Kidney (tissue), 14 donors: Measurements from ENCODE around the gene FN1. TPM values are rescaled to one million over a fixed set of nuclear protein-coding genes. Genes with fewer than 3 reads are reported as not detected.
A peak's percentile ranks its signal among the peaks of the same experiment; 100 is the strongest.

Experiments used
- DNase-seq, 5 donors: peaks; one replicate each; pipeline ENCODE4 v3.0.0-alpha.2; 2013 to 2020
- FAIRE-seq: peaks from 2 replicates; lab custom pipeline; 2012; peaks lifted over from hg19 to GRCh38; lab: Jason Lieb, UNC
- H3K27ac ChIP-seq, 2 donors: one replicate each; pipeline ENCODE4 v1.7.0; 2013; ENCODE audit warnings: low read depth in 2 of 2, low read length in 2 of 2, inconsistent platforms in 1 of 2
- H3K27me3 ChIP-seq: one replicate; pipeline ENCODE4 v1.7.1; 2013; ENCODE audit warnings: low read length, inconsistent platforms; ENCODE audit not compliant: control insufficient read depth, insufficient read depth
- H3K36me3 ChIP-seq, 3 donors: one replicate each; pipeline versions ENCODE4 v1.7.0 to v1.7.1; 2013; ENCODE audit warnings: low read length in 3 of 3, control low read depth in 1 of 3, inconsistent platforms in 1 of 3; ENCODE audit not compliant: insufficient read depth in 3 of 3, control insufficient read depth in 2 of 3
- H3K4me1 ChIP-seq, 3 donors: one replicate each; pipeline versions ENCODE4 v1.7.0 to v1.7.1; 2013; ENCODE audit warnings: low read length in 3 of 3, inconsistent platforms in 1 of 3, low read depth in 1 of 3; ENCODE audit not compliant: control insufficient read depth in 2 of 3, insufficient read depth in 2 of 3
- H3K4me3 ChIP-seq, 3 donors: one replicate each; pipeline versions ENCODE4 v1.7.0 to v1.8.1; 2013; ENCODE audit warnings: low read length in 3 of 3, control low read depth in 1 of 3, inconsistent platforms in 1 of 3
- H3K9ac ChIP-seq, 3 donors: one replicate each; pipeline versions ENCODE4 v1.7.0 to v1.7.1; 2013; ENCODE audit warnings: low read length in 3 of 3, control low read depth in 1 of 3, inconsistent platforms in 1 of 3
- H3K9me3 ChIP-seq, 3 donors: one replicate each; pipeline versions ENCODE4 v1.7.0 to v1.7.1; 2013; ENCODE audit warnings: low read length in 3 of 3, control low read depth in 1 of 3, inconsistent platforms in 1 of 3; ENCODE audit not compliant: control insufficient read depth in 2 of 3, insufficient read depth in 1 of 3
- intact Hi-C: fragments of 100-400 bp; cut with DNase I; formaldehyde crosslinking; loops from one replicate; pipeline ENCODE4 v1.11.1; 2022
- polyA plus RNA-seq: library from polyadenylated mRNA; stranded (reverse); fragments of 350-450 nt; fragmentation: Illumina TruSeq; extraction: RNeasy Lipid Tissue Mini Kit (QIAGEN cat#74804); gene quantifications from one replicate; pipeline ENCODE4 v1.2.3, GENCODE V29; 2014; ENCODE audit warnings: low read depth, low replicate concordance; ENCODE audit not compliant: insufficient read depth
- total RNA-seq: library from RNA; stranded (reverse); fragmentation: NEBNext Ultra II Directional; extraction: Animal tissue kit (Norgen Biotek cat#: 25700); gene quantifications from one replicate; pipeline ENCODE4 v1.2.1, GENCODE V29; 2021
- TF ChIP-seq, protein P1 (sequence below): IDR thresholded peaks from 3 replicates; pipeline ENCODE4 v1.5.1; 2012; ENCODE audit warnings: mild to moderate bottlenecking, moderate library complexity, borderline replicate concordance; ENCODE audit not compliant: insufficient read depth; ENCODE audit errors: extremely low read depth
- donor health status: control.
- donor health status: control.
- donor health status: control.
- donor health status: control.
- donor health status: control.
- donor health status: DM: yes; HTN: yes; CAD: no.
- donor health status: Normal renal cell carcinoma (clear cell type).

The FN1 gene
- total and polyA plus RNA-seq, 2 donors from 2014 or later, result 92.1 to 289 TPM

DNA sequence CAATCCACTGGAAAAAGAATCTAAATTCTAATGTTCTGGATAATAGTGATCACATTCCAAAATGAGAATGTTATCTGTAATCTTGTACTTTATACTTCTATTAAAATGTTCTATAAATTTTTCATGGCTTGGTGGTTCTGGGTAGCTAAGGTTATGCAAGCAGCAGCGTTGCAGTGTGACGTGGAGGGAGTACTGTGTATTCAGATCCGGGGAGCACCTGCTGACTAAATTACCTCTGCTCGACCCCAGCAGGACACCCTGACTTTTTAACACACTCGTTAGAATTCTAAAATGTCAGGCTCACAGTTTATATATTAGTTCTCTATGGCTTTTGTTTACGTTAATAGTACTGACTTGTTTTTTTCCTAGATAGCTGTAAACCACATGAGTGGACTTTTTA, 111.1 kb downstream of the FN1 start:
- Histone ChIP-seq H3K4me3 (no peak overlapping the region), H3K27me3 (no peaks in the 10 kb centered on the region), H3K36me3 (peaks cover 10 to 26% (median 14%) of the 10 kb centered on the region in 3 donors), H3K4me1 (peaks cover 0 to 3% (median 3%) of the 10 kb centered on the region in 3 donors), H3K27ac (no peak overlapping the region), H3K9me3 (no peaks in the 10 kb centered on the region), H3K9ac (no peak overlapping the region)
- DNase-seq (peak in 2 of 5 donors; percentile 35 to 44), FAIRE-seq (no peak)
- TF ChIP-seq, protein P1, sequence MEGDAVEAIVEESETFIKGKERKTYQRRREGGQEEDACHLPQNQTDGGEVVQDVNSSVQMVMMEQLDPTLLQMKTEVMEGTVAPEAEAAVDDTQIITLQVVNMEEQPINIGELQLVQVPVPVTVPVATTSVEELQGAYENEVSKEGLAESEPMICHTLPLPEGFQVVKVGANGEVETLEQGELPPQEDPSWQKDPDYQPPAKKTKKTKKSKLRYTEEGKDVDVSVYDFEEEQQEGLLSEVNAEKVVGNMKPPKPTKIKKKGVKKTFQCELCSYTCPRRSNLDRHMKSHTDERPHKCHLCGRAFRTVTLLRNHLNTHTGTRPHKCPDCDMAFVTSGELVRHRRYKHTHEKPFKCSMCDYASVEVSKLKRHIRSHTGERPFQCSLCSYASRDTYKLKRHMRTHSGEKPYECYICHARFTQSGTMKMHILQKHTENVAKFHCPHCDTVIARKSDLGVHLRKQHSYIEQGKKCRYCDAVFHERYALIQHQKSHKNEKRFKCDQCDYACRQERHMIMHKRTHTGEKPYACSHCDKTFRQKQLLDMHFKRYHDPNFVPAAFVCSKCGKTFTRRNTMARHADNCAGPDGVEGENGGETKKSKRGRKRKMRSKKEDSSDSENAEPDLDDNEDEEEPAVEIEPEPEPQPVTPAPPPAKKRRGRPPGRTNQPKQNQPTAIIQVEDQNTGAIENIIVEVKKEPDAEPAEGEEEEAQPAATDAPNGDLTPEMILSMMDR, result no peak
- intact Hi-C loops, result no loop called here

DNA sequence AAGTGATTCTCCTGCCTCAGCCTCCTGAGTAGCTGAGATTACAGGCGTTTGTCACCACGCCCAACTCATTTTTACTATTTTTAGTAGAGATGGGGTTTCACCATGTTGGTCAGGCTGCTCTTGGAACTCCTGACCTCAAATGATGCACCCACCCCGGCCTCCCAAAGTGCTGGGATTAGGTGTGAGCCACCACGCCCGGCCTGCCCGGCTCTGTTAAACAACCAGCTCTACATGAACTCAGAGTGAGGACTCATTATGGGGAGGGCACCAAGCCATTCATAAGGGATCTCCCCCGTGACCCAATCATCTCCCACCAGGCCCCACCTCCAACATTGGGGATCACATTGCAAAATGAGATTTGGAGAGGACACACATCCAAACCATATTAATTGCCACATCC, 115.2 kb downstream of the FN1 start:
- peaks cover 0 to 3% (median 0%) of the 10 kb centered on the region in 3 donors for H3K4me1 ChIP-seq
- H3K27me3 ChIP-seq, result no peaks in the 10 kb centered on the region
- no peak overlapping the region for H3K27ac ChIP-seq
- H3K9ac ChIP-seq, result no peak overlapping the region
- intact Hi-C loops, result no loop called here
- TF ChIP-seq, protein P1, result no peak
- H3K4me3 ChIP-seq, result no peak overlapping the region
- peaks cover 3 to 14% (median 4%) of the 10 kb centered on the region in 3 donors for H3K36me3 ChIP-seq
- no peak for DNase-seq
- no peak for FAIRE-seq
- no peaks in the 10 kb centered on the region for H3K9me3 ChIP-seq

DNA sequence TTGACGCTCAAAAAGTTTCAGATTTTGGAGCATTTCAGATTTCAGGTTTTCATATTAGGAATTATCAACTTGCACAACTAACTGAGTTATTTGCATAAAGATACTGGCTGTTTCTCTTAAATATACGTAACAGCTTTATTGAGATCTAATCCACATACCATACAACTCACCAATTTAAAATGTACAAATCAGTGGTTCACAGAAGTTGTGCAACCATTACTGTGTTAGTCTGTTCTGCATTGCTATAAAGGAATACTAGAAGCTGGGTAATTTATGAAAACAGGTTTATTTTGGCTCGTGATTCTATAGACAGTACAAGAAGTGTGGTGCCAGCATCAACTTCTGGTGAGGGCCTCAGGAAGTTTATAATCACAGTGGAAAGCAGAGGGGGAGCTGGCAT, 115.8 kb downstream of the FN1 start:
- H3K36me3 ChIP-seq, result peaks cover 3 to 14% (median 4%) of the 10 kb centered on the region in 3 donors
- no peak overlapping the region for H3K4me3 ChIP-seq
- H3K27ac ChIP-seq, result no peak overlapping the region
- TF ChIP-seq, protein P1, result no peak
- DNase-seq (no peak), FAIRE-seq (no peak)
- intact Hi-C loops, result no loop called here
- H3K27me3 ChIP-seq, result no peaks in the 10 kb centered on the region
- H3K9me3 ChIP-seq, result no peaks in the 10 kb centered on the region
- H3K4me1 ChIP-seq, result peaks cover 0 to 3% (median 0%) of the 10 kb centered on the region in 3 donors
- no peak overlapping the region for H3K9ac ChIP-seq

DNA sequence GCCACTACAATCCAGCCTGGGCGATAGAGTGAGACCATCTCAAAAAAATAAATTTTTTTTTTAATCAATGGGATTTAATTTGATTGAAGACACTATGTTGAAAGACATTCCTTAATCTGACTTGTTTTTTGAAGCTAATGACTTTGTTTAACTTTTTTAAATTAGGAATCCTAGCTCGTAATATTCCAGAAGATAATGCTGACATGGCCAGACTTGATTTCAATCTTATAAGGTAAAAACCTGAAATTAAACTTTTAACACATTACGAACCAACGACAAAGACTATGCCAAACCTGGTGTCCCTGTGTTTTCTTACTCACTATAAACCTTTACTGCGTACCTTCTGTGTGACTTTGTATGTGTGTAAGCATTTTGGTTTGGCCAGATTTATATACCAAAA, 116.4 kb downstream of the FN1 start:
- DNase-seq (no peak), FAIRE-seq (no peak)
- TF ChIP-seq, protein P1, result no peak
- Histone ChIP-seq H3K4me3 (no peak overlapping the region), H3K4me1 (no peaks in the 10 kb centered on the region), H3K27me3 (no peaks in the 10 kb centered on the region), H3K36me3 (peaks cover 3 to 14% (median 4%) of the 10 kb centered on the region in 3 donors), H3K27ac (no peak overlapping the region), H3K9ac (no peak overlapping the region), H3K9me3 (no peaks in the 10 kb centered on the region)
- intact Hi-C loops, result no loop called here
